HepG2 (cell line): ENCODE measurements around the gene MRPL48. TPM values are rescaled to one million over a fixed set of nuclear protein-coding genes. Genes with fewer than 3 reads are reported as not detected.
A peak's percentile ranks its signal among the peaks of the same experiment; 100 is the strongest.

ENCODE experiments used
- MED1 ChIP-seq: sonication (generic); formaldehyde crosslinking; IDR thresholded peaks from 2 replicates; pipeline ENCODE4 v1.4.0; 2020; ENCODE audit warnings: missing genetic modification reagents
- NFYB ChIP-seq: sonication (generic); formaldehyde crosslinking; IDR thresholded peaks from 2 replicates; pipeline ENCODE4 v1.4.0; 2020; ENCODE audit warnings: missing genetic modification reagents
- REPIN1 ChIP-seq: sonication (generic); formaldehyde crosslinking; IDR thresholded peaks from 2 replicates; pipeline ENCODE4 v1.8.0; 2022; ENCODE audit warnings: missing genetic modification reagents, low read depth, mild to moderate bottlenecking, borderline replicate concordance
- SAP130 ChIP-seq: IDR thresholded peaks from 2 replicates; pipeline ENCODE4 v1.6.1; 2016; ENCODE audit warnings: low read depth
- SCMH1 ChIP-seq: sonication (generic); formaldehyde crosslinking; IDR thresholded peaks from 2 replicates; pipeline ENCODE4 v1.9.0; 2021; ENCODE audit warnings: missing genetic modification reagents, mild to moderate bottlenecking, borderline replicate concordance
- SMARCE1 ChIP-seq: fragments of 450-650 bp; IDR thresholded peaks from 2 replicates; pipeline ENCODE4 v1.6.1; 2017; ENCODE audit warnings: borderline replicate concordance
- ZNF652 ChIP-seq: IDR thresholded peaks from 2 replicates; pipeline ENCODE4 v1.6.1; 2016; ENCODE audit warnings: low read depth, borderline replicate concordance
- ZNF777 ChIP-seq: sonication (generic); formaldehyde crosslinking; IDR thresholded peaks from 2 replicates; pipeline ENCODE4 v1.4.0; 2020; ENCODE audit warnings: missing genetic modification reagents
- polyA plus RNA-seq, 8 experiments: library from polyadenylated mRNA; depleted of rRNA in 3 of 8; stranded (reverse) in 7 of 8; unstranded in 1 of 8; fragments of >200 nt; fragmentation: Illumina TruSeq in 4 of 8; extraction: Trizol in 4 of 8; gene quantifications; 2 replicates each; pipeline versions ENCODE4 v1.2.1 to v1.2.3, GENCODE V29; 2011 to 2016; ENCODE audit warnings: low read depth in 4 of 8, missing spikeins in 1 of 8, mixed read lengths in 1 of 8; ENCODE audit not compliant: insufficient read depth in 1 of 8
- total RNA-seq, 5 experiments: library from RNA; depleted of rRNA; stranded (reverse); fragments of >200 nt; fragmentation: Illumina TruSeq; extraction: Trizol; gene quantifications; 2 replicates each; pipeline ENCODE4 v1.2.3, GENCODE V29; 2016; ENCODE audit warnings: low read depth in 1 of 5
- TF ChIP-seq, protein P1 (sequence below): IDR thresholded peaks from 2 replicates; pipeline ENCODE4 v1.6.1; 2016; ENCODE audit warnings: mild to moderate bottlenecking, missing biosample characterization, missing genetic modification reagents
- TF ChIP-seq, protein P2 (sequence below): sonication (generic); formaldehyde crosslinking; IDR thresholded peaks from 2 replicates; pipeline ENCODE4 v1.4.0; 2020; ENCODE audit warnings: low read depth, mild to moderate bottlenecking, missing genetic modification reagents
- TF ChIP-seq, protein P3 (sequence below): sonication (generic); formaldehyde crosslinking; IDR thresholded peaks from 2 replicates; pipeline ENCODE4 v1.4.0; 2020; ENCODE audit warnings: missing genetic modification reagents
- TF ChIP-seq, protein P4 (sequence below): sonication (generic); formaldehyde crosslinking; IDR thresholded peaks from 2 replicates; pipeline ENCODE4 v1.5.0; 2020; ENCODE audit warnings: mild to moderate bottlenecking, missing genetic modification reagents
- TF ChIP-seq, protein P5 (sequence below): sonication (generic); formaldehyde crosslinking; IDR thresholded peaks from 2 replicates; pipeline ENCODE4 v1.4.0; 2020; ENCODE audit warnings: missing genetic modification reagents
- TF ChIP-seq, protein P6 (sequence below): sonication (generic); formaldehyde crosslinking; IDR thresholded peaks from 2 replicates; pipeline ENCODE4 v1.4.0; 2020; ENCODE audit warnings: missing genetic modification reagents
- TF ChIP-seq, protein P7 (sequence below): IDR thresholded peaks from 2 replicates; pipeline ENCODE4 v1.6.1; 2016; ENCODE audit warnings: low read depth, borderline replicate concordance

Gene MRPL48
- total and polyA plus RNA-seq, 2 of the 13 experiments (the other 11 are each of a cell fraction or from before 2014, with no cell fraction given), result 61.2 to 67.9 TPM

DNA sequence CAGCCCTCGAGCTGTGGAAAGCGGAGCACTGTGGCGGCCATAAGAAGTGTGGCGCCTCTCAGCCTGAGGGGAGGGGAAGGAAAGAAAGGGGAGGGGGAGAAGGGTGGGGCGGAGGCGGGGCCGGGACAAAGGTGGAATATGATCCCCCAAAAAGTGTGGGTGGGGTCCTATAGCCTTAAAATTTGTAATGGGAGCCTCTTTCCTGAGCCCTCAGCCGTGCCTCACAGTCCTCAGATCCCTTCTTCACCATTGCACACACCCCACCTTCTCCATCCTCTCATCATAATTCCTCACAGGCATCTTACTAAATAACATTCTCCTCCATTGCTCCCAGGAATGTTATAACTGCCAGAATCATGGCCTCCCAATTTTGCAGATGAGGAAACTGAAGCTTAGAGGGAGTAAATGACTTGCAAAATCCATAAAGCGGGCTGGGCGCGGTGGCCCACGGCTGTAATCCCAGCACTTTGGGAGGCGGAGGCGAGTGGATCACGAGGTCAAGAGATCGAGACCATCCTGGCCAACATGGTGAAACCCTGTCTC is 26.2 kb upstream of the MRPL48 start (continued):
- TF ChIP-seq, protein P1, sequence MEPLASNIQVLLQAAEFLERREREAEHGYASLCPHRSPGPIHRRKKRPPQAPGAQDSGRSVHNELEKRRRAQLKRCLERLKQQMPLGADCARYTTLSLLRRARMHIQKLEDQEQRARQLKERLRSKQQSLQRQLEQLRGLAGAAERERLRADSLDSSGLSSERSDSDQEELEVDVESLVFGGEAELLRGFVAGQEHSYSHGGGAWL (CRISPR knock-in tag), result no peak
- TF ChIP-seq, protein P2, sequence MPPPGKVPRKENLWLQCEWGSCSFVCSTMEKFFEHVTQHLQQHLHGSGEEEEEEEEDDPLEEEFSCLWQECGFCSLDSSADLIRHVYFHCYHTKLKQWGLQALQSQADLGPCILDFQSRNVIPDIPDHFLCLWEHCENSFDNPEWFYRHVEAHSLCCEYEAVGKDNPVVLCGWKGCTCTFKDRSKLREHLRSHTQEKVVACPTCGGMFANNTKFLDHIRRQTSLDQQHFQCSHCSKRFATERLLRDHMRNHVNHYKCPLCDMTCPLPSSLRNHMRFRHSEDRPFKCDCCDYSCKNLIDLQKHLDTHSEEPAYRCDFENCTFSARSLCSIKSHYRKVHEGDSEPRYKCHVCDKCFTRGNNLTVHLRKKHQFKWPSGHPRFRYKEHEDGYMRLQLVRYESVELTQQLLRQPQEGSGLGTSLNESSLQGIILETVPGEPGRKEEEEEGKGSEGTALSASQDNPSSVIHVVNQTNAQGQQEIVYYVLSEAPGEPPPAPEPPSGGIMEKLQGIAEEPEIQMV (CRISPR knock-in tag), result no peak
- TF ChIP-seq SCMH1, result no peak
- no peak for TF ChIP-seq SMARCE1
- TF ChIP-seq, protein P3, sequence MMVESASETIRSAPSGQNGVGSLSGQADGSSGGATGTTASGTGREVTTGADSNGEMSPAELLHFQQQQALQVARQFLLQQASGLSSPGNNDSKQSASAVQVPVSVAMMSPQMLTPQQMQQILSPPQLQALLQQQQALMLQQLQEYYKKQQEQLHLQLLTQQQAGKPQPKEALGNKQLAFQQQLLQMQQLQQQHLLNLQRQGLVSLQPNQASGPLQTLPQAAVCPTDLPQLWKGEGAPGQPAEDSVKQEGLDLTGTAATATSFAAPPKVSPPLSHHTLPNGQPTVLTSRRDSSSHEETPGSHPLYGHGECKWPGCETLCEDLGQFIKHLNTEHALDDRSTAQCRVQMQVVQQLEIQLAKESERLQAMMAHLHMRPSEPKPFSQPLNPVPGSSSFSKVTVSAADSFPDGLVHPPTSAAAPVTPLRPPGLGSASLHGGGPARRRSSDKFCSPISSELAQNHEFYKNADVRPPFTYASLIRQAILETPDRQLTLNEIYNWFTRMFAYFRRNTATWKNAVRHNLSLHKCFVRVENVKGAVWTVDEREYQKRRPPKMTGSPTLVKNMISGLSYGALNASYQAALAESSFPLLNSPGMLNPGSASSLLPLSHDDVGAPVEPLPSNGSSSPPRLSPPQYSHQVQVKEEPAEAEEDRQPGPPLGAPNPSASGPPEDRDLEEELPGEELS (CRISPR knock-in tag), result 0 out of 2 replicates have a peak, but pooled peaks have one; percentile 4
- TF ChIP-seq, protein P4, sequence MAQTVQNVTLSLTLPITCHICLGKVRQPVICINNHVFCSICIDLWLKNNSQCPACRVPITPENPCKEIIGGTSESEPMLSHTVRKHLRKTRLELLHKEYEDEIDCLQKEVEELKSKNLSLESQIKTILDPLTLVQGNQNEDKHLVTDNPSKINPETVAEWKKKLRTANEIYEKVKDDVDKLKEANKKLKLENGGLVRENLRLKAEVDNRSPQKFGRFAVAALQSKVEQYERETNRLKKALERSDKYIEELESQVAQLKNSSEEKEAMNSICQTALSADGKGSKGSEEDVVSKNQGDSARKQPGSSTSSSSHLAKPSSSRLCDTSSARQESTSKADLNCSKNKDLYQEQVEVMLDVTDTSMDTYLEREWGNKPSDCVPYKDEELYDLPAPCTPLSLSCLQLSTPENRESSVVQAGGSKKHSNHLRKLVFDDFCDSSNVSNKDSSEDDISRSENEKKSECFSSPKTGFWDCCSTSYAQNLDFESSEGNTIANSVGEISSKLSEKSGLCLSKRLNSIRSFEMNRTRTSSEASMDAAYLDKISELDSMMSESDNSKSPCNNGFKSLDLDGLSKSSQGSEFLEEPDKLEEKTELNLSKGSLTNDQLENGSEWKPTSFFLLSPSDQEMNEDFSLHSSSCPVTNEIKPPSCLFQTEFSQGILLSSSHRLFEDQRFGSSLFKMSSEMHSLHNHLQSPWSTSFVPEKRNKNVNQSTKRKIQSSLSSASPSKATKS (CRISPR knock-in tag), result no peak
- TF ChIP-seq MED1 (CRISPR knock-in tag), result peak; percentile 13; the same call in 1 of the 2 replicates
- TF ChIP-seq, protein P5, sequence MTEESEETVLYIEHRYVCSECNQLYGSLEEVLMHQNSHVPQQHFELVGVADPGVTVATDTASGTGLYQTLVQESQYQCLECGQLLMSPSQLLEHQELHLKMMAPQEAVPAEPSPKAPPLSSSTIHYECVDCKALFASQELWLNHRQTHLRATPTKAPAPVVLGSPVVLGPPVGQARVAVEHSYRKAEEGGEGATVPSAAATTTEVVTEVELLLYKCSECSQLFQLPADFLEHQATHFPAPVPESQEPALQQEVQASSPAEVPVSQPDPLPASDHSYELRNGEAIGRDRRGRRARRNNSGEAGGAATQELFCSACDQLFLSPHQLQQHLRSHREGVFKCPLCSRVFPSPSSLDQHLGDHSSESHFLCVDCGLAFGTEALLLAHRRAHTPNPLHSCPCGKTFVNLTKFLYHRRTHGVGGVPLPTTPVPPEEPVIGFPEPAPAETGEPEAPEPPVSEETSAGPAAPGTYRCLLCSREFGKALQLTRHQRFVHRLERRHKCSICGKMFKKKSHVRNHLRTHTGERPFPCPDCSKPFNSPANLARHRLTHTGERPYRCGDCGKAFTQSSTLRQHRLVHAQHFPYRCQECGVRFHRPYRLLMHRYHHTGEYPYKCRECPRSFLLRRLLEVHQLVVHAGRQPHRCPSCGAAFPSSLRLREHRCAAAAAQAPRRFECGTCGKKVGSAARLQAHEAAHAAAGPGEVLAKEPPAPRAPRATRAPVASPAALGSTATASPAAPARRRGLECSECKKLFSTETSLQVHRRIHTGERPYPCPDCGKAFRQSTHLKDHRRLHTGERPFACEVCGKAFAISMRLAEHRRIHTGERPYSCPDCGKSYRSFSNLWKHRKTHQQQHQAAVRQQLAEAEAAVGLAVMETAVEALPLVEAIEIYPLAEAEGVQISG, result 0 out of 2 replicates have a peak, but pooled peaks have one; percentile 6
- 0 out of 2 replicates have a peak, but pooled peaks have one; percentile 18 for TF ChIP-seq ZNF777 (CRISPR knock-in tag)
- no peak for TF ChIP-seq NFYB (CRISPR knock-in tag)
- TF ChIP-seq, protein P6, sequence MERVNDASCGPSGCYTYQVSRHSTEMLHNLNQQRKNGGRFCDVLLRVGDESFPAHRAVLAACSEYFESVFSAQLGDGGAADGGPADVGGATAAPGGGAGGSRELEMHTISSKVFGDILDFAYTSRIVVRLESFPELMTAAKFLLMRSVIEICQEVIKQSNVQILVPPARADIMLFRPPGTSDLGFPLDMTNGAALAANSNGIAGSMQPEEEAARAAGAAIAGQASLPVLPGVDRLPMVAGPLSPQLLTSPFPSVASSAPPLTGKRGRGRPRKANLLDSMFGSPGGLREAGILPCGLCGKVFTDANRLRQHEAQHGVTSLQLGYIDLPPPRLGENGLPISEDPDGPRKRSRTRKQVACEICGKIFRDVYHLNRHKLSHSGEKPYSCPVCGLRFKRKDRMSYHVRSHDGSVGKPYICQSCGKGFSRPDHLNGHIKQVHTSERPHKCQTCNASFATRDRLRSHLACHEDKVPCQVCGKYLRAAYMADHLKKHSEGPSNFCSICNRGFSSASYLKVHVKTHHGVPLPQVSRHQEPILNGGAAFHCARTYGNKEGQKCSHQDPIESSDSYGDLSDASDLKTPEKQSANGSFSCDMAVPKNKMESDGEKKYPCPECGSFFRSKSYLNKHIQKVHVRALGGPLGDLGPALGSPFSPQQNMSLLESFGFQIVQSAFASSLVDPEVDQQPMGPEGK (CRISPR knock-in tag), result peak; percentile 49; the same call in 1 of the 2 replicates
- no peak for TF ChIP-seq ZNF652 (CRISPR knock-in tag)
- peak; percentile 1; the same call in 1 of the 2 replicates for TF ChIP-seq REPIN1
- TF ChIP-seq SAP130 (CRISPR knock-in tag), result peak; percentile 4; the same call in 1 of the 2 replicates
- TF ChIP-seq, protein P7, sequence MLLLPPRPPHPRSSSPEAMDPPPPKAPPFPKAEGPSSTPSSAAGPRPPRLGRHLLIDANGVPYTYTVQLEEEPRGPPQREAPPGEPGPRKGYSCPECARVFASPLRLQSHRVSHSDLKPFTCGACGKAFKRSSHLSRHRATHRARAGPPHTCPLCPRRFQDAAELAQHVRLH (CRISPR knock-in tag), result no peak
